Lower leg skin (tissue), 3 donors: ENCODE results near the gene PRDX5.

Experiments
- POLR2A ChIP-seq, 2 donors: fragments of 450-650 bp; IDR thresholded peaks; one replicate each; pipeline ENCODE4 v1.6.1; 2016 to 2017; ENCODE audit warnings: antibody characterized with exemption in 2 of 2, mild to moderate bottlenecking in 1 of 2, moderate library complexity in 1 of 2
- TF ChIP-seq, protein P1 (sequence below), 3 donors: fragments of 450-650 bp; IDR thresholded peaks; one replicate each; pipeline ENCODE4 v1.5.1; 2016; ENCODE audit warnings: antibody characterized with exemption in 3 of 3, mild to moderate bottlenecking in 3 of 3, moderate library complexity in 2 of 3

DNA sequence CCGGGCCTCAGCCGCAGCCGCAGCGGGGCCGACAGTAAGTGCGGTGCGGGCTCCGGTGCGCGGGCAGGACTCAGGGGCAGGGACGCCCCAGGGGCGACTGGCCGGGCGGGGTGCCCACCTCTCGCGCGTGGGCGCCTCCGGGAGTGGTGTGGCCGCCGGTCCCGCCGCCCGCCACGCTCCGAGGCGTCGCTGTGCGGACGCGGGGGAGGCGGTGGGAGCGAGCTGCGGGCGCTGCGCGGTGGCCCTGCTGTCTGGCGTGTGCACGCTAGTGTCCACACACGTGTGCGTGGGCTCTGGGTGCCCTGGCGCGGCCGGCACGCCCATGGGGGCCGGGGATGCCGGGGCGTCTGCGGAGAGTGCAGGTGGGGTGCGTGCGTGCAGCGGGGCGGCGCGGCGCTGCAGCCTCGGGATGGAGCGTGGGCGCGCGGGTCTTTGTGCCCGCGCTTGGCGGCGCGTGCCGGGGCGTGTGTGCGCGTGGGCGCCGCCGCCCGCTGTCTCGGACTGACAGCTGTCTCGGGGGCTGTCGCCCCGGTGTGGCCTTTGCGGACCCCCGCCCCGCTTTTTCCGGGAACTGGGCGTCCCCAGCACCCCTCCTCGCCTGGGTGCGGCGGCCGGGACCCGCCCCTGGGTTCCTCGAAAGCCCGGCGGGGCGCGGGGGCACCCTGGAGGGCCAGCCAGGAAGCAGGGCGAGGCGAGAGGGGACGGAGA, 26.0 kb upstream of the PRDX5 start:
- TF ChIP-seq, protein P1, sequence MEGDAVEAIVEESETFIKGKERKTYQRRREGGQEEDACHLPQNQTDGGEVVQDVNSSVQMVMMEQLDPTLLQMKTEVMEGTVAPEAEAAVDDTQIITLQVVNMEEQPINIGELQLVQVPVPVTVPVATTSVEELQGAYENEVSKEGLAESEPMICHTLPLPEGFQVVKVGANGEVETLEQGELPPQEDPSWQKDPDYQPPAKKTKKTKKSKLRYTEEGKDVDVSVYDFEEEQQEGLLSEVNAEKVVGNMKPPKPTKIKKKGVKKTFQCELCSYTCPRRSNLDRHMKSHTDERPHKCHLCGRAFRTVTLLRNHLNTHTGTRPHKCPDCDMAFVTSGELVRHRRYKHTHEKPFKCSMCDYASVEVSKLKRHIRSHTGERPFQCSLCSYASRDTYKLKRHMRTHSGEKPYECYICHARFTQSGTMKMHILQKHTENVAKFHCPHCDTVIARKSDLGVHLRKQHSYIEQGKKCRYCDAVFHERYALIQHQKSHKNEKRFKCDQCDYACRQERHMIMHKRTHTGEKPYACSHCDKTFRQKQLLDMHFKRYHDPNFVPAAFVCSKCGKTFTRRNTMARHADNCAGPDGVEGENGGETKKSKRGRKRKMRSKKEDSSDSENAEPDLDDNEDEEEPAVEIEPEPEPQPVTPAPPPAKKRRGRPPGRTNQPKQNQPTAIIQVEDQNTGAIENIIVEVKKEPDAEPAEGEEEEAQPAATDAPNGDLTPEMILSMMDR (IDR thresholded peaks at IDR 0.05): no peak
- no peak for TF ChIP-seq POLR2A (IDR thresholded peaks at IDR 0.05)
